Measurements from ENCODE around the gene TMEM170A. TPM values are rescaled to one million over a fixed set of nuclear protein-coding genes. Genes with fewer than 3 reads are reported as not detected.
A peak's percentile ranks its signal among the peaks of the same experiment; 100 is the strongest.

The TMEM170A gene
- total and polyA plus RNA-seq, 2 experiments from 2014 or later: 31.0 to 68.5 TPM

GRCh38 chr16:75477680-75478473 lies 13.4 kb upstream of the TMEM170A start:
- Histone ChIP-seq H3F3A (replicated peaks; ENCODE audit: low read depth) (no peaks in the 10 kb centered on the region), H3K4me2 (no peak overlapping the region), H3K27me3 (ENCODE audit: insufficient read depth) (no peaks in the 10 kb centered on the region), H3K9me2 (ENCODE audit: insufficient read depth) (no peaks in the 10 kb centered on the region; the same call in 1 of the 2 replicates), H3K4me3 (no peak overlapping the region), H3K27ac (ENCODE audit: low read depth) (no peak overlapping the region), H3K36me3 (ENCODE audit: insufficient read depth) (no peaks in the 10 kb centered on the region), H2AFZ (no peak overlapping the region), H4K20me1 (replicated peaks; ENCODE audit: insufficient read depth) (no peaks in the 10 kb centered on the region; the same call in 1 of the 2 replicates), H3K4me1 (ENCODE audit: insufficient read depth) (no peaks in the 10 kb centered on the region), H3K79me2 (replicated peaks; ENCODE audit: insufficient read depth) (no peaks in the 10 kb centered on the region)
- Mint-ChIP-seq H3K9me3 (no peaks in the 10 kb centered on the region; the same call in 2 of the 3 replicates), H3K36me3 (ENCODE audit: low read depth) (peaks cover 33% of the 10 kb centered on the region), H3K4me3 (no peak overlapping the region; the same call in 2 of the 3 replicates), H3K27ac (peak overlapping the region; percentile 28), H3K4me1 (no peaks in the 10 kb centered on the region; the same call in 2 of the 3 replicates), H3K27me3 (ENCODE audit: insufficient read depth, low read depth, poor library complexity) (peaks cover 14% of the 10 kb centered on the region)
- TF ChIP-seq ZNF462 (CRISPR knock-in tag; IDR thresholded peaks at IDR 0.05) (no peak), POLR2AphosphoS5 (IDR thresholded peaks at IDR 0.05; ENCODE audit: low read depth) (no peak), ETS1 (IDR thresholded peaks at IDR 0.05) (no peak), CREB1 (CRISPR knock-in tag; IDR thresholded peaks at IDR 0.05; ENCODE audit: low read depth) (no peak), NANOG (IDR thresholded peaks at IDR 0.05; ENCODE audit: borderline replicate concordance) (no peak), ZNF331 (CRISPR knock-in tag; IDR thresholded peaks at IDR 0.05; ENCODE audit: low read depth) (no peak), CTCF (conservative IDR thresholded peaks at IDR 0.05; ENCODE audit: low read depth in 2 of 2) (no peak), JUNB (IDR thresholded peaks at IDR 0.05; ENCODE audit: unreplicated experiment) (no peak), EZH2 (IDR thresholded peaks at IDR 0.05; ENCODE audit: low read depth, unreplicated experiment) (no peak)
- DNase-seq (ENCODE audit: low spot score) (no peak), ATAC-seq (no peak)

Data from GM23338 (cell line).